Osteocyte (in vitro differentiated cells): ENCODE data around the gene PPP1CA. TPM values are rescaled to one million over a fixed set of nuclear protein-coding genes. Genes with fewer than 3 reads are reported as not detected.

Source experiments
- DNase-seq: peaks from one replicate; pipeline ENCODE4 v3.0.0; 2021; ENCODE audit warnings: mixed read lengths; ENCODE audit not compliant: unreplicated experiment; ENCODE audit errors: extremely low spot score
- H3K27ac Mint-ChIP-seq: one replicate; pipeline ENCODE4 v1.8.0; 2021; ENCODE audit warnings: mild to moderate bottlenecking, mixed read lengths; ENCODE audit not compliant: unreplicated experiment
- H3K27me3 Mint-ChIP-seq: one replicate; pipeline ENCODE4 v1.8.0; 2021; ENCODE audit warnings: mixed read lengths; ENCODE audit not compliant: unreplicated experiment
- H3K36me3 Mint-ChIP-seq: one replicate; pipeline ENCODE4 v1.8.0; 2021; ENCODE audit warnings: mixed read lengths; ENCODE audit not compliant: unreplicated experiment
- H3K4me1 Mint-ChIP-seq: one replicate; pipeline ENCODE4 v1.8.0; 2021; ENCODE audit warnings: mixed read lengths; ENCODE audit not compliant: unreplicated experiment
- H3K4me3 Mint-ChIP-seq: one replicate; pipeline ENCODE4 v1.8.0; 2021; ENCODE audit warnings: mild to moderate bottlenecking, moderate library complexity, mixed read lengths; ENCODE audit not compliant: unreplicated experiment
- H3K9me3 Mint-ChIP-seq: one replicate; pipeline ENCODE4 v1.8.0; 2021; ENCODE audit warnings: mixed read lengths; ENCODE audit not compliant: unreplicated experiment
- CTCF ChIP-seq: fragments of 200-600 bp; sonication (generic); IDR thresholded peaks from 2 replicates; pipeline ENCODE4 v1.5.0; 2021; ENCODE audit warnings: antibody characterized with exemption, mild to moderate bottlenecking, moderate library complexity
- total RNA-seq: library from RNA; stranded (reverse); gene quantifications from 2 replicates; pipeline ENCODE4 v1.2.1, GENCODE V29; 2021

Gene PPP1CA
- total RNA-seq, 1 donor from 2014 or later: 140 TPM

- Mint-ChIP-seq H3K9me3 (no peaks in the 10 kb centered on the region), H3K27me3 (no peaks in the 10 kb centered on the region), H3K4me3 (no peak overlapping the region), H3K27ac (no peak overlapping the region), H3K4me1 (peaks cover 22% of the 10 kb centered on the region), H3K36me3 (peaks cover 14% of the 10 kb centered on the region)
- no peak for DNase-seq
- TF ChIP-seq CTCF: no peak
Observed at GRCh38 chr11:67398661-67399563, 2.7 kb downstream of the PPP1CA start.

GRCh38 chr11:67397986-67398660 is 3.5 kb downstream of the PPP1CA start:
- Mint-ChIP-seq H3K9me3 (no peaks in the 10 kb centered on the region), H3K36me3 (peaks cover 14% of the 10 kb centered on the region), H3K27ac (no peak overlapping the region), H3K4me3 (no peak overlapping the region), H3K27me3 (no peaks in the 10 kb centered on the region), H3K4me1 (peaks cover 25% of the 10 kb centered on the region)
- DNase-seq: no peak
- no peak for TF ChIP-seq CTCF

- Mint-ChIP-seq H3K4me1 (peaks cover 27% of the 10 kb centered on the region), H3K27me3 (no peaks in the 10 kb centered on the region), H3K4me3 (no peak overlapping the region), H3K27ac (no peak overlapping the region), H3K36me3 (peaks cover 14% of the 10 kb centered on the region), H3K9me3 (no peaks in the 10 kb centered on the region)
- no peak for DNase-seq
- TF ChIP-seq CTCF: no peak
Observed at GRCh38 chr11:67397536-67397935, 4.1 kb downstream of the PPP1CA start.

- no peak for TF ChIP-seq CTCF
- DNase-seq: peak; percentile 75
- Mint-ChIP-seq H3K27me3 (no peaks in the 10 kb centered on the region), H3K27ac (no peak overlapping the region), H3K4me3 (no peak overlapping the region), H3K9me3 (no peaks in the 10 kb centered on the region), H3K4me1 (peaks cover 27% of the 10 kb centered on the region), H3K36me3 (peaks cover 14% of the 10 kb centered on the region)
Observed at GRCh38 chr11:67396587-67397389, 4.9 kb downstream of the PPP1CA start.
